SU-DHL-6 (cell line): ENCODE data around the gene GIPC1.
A peak's percentile ranks its signal among the peaks of the same experiment; 100 is the strongest.

Source experiments
- H2AFZ ChIP-seq: fragments of 200-600 bp; sonication (generic); 2 replicates; pipeline ENCODE4 v1.6.1; 2014; ENCODE audit warnings: low read depth, mild to moderate bottlenecking, moderate library complexity, mixed read lengths, antibody characterized with exemption, low read length; ENCODE audit not compliant: severe bottlenecking
- H3F3A ChIP-seq: fragments of 200-600 bp; shearing (Covaris generic); 2 replicates; pipeline ENCODE4 v1.6.0; 2016; ENCODE audit warnings: antibody characterized with exemption, mild to moderate bottlenecking; ENCODE audit not compliant: insufficient read depth
- H3K27ac ChIP-seq: fragments of 200-600 bp; sonication (generic); 2 replicates; pipeline ENCODE4 v1.5.1; 2016; ENCODE audit warnings: low read depth, mild to moderate bottlenecking, low read length, moderate library complexity, mixed read lengths
- H3K27me3 ChIP-seq: fragments of 200-600 bp; sonication (generic), shearing (Covaris generic); 2 replicates; pipeline ENCODE4 v1.6.0; 2014; ENCODE audit warnings: mild to moderate bottlenecking, low read length
- H3K36me3 ChIP-seq: fragments of 200-600 bp; sonication (generic); 2 replicates; pipeline ENCODE4 v1.6.1; 2014; ENCODE audit warnings: mild to moderate bottlenecking, low read length, mixed read lengths
- H3K4me2 ChIP-seq: fragments of 300-600, 200-600 bp; shearing (Covaris generic), sonication (generic); 2 replicates; pipeline ENCODE4 v1.6.0; 2014; ENCODE audit warnings: low read length, low read depth, mild to moderate bottlenecking; ENCODE audit not compliant: poor library complexity, severe bottlenecking
- H3K4me3 ChIP-seq: fragments of 200-600 bp; sonication (generic); 2 replicates; pipeline ENCODE4 v1.5.1; 2014; ENCODE audit warnings: antibody characterized with exemption, low read length, mild to moderate bottlenecking, mixed read lengths; ENCODE audit not compliant: insufficient read depth, poor library complexity, severe bottlenecking
- H3K79me2 ChIP-seq: fragments of 200-600 bp; sonication (generic); 2 replicates; pipeline ENCODE4 v1.6.1; 2014; ENCODE audit warnings: mild to moderate bottlenecking, low read length, moderate library complexity; ENCODE audit not compliant: insufficient read depth
- H3K9ac ChIP-seq: fragments of 200-600 bp; sonication (generic); 2 replicates; pipeline ENCODE4 v1.7.0; 2014; ENCODE audit warnings: mild to moderate bottlenecking, low read length
- H3K9me2 ChIP-seq: fragments of 200-600 bp; sonication (generic); replicated peaks from 2 replicates; pipeline ENCODE4 v1.6.1; 2014; ENCODE audit warnings: low read length; ENCODE audit not compliant: insufficient read depth
- H3K9me3 ChIP-seq: fragments of 200-600 bp; sonication (generic); 2 replicates; pipeline ENCODE4 v1.6.1; 2014; ENCODE audit warnings: low read length, mixed read lengths; ENCODE audit not compliant: insufficient read depth
- H4K20me1 ChIP-seq: fragments of 200-600 bp; sonication (generic); 2 replicates; pipeline ENCODE4 v1.6.1; 2014; ENCODE audit warnings: low read depth, mild to moderate bottlenecking, antibody characterized with exemption, low read length, moderate library complexity, mixed read lengths
- CTCF ChIP-seq: fragments of 200-600 bp; sonication (generic); IDR thresholded peaks from one replicate; pipeline ENCODE4 v1.5.1; 2017; ENCODE audit warnings: antibody characterized with exemption, mild to moderate bottlenecking, low read length, moderate library complexity; ENCODE audit not compliant: insufficient read depth, poor library complexity, severe bottlenecking
- EZH2phosphoT487 ChIP-seq: fragments of 200-600 bp; sonication (generic), shearing (Covaris generic); conservative IDR thresholded peaks from 2 replicates; pipeline ENCODE4 v1.6.1; 2018; ENCODE audit warnings: mild to moderate bottlenecking, antibody characterized with exemption, low read length, moderate library complexity, mixed read lengths

GIPC1 gene

GRCh38 chr19:14473073-14473977, 22.6 kb downstream of the GIPC1 start:
- H3K9ac ChIP-seq = no peak overlapping the region
- H3K9me2 ChIP-seq = no peaks in the 10 kb centered on the region
- H4K20me1 ChIP-seq = no peaks in the 10 kb centered on the region
- H3K9me3 ChIP-seq = no peaks in the 10 kb centered on the region
- H3K27ac ChIP-seq = no peak overlapping the region
- no peaks in the 10 kb centered on the region for H3K36me3 ChIP-seq
- no peak overlapping the region for H3K4me2 ChIP-seq
- H3F3A ChIP-seq = no peaks in the 10 kb centered on the region
- H3K27me3 ChIP-seq = no peaks in the 10 kb centered on the region
- no peak for TF ChIP-seq EZH2phosphoT487
- no peak for TF ChIP-seq CTCF
- H3K4me3 ChIP-seq = no peak overlapping the region
- no peaks in the 10 kb centered on the region for H3K79me2 ChIP-seq
- H2AFZ ChIP-seq = no peak overlapping the region

GRCh38 chr19:14472202-14472938, 23.6 kb downstream of the GIPC1 start:
- TF ChIP-seq CTCF = peak; percentile 84
- no peak for TF ChIP-seq EZH2phosphoT487
- Histone ChIP-seq H4K20me1 (no peaks in the 10 kb centered on the region), H3K79me2 (no peaks in the 10 kb centered on the region), H3K9me3 (no peaks in the 10 kb centered on the region), H2AFZ (no peak overlapping the region), H3K4me3 (no peak overlapping the region), H3F3A (no peaks in the 10 kb centered on the region), H3K4me2 (peak overlapping the region; percentile 5), H3K36me3 (no peaks in the 10 kb centered on the region), H3K27me3 (no peaks in the 10 kb centered on the region), H3K9ac (no peak overlapping the region; the same call in 1 of the 2 replicates), H3K9me2 (no peaks in the 10 kb centered on the region), H3K27ac (no peak overlapping the region)

GRCh38 chr19:14471436-14472187, 24.3 kb downstream of the GIPC1 start:
- no peak for TF ChIP-seq CTCF
- TF ChIP-seq EZH2phosphoT487 = no peak
- Histone ChIP-seq H3K36me3 (no peaks in the 10 kb centered on the region), H3K27ac (no peak overlapping the region), H3K27me3 (no peaks in the 10 kb centered on the region), H3K9me2 (no peaks in the 10 kb centered on the region), H3K4me3 (no peak overlapping the region), H3F3A (no peaks in the 10 kb centered on the region), H3K9me3 (no peaks in the 10 kb centered on the region), H3K9ac (no peak overlapping the region), H2AFZ (no peak overlapping the region), H4K20me1 (no peaks in the 10 kb centered on the region), H3K4me2 (no peak overlapping the region), H3K79me2 (no peaks in the 10 kb centered on the region)
